Measurements from ENCODE around the gene METTL23.

The METTL23 gene

DNA sequence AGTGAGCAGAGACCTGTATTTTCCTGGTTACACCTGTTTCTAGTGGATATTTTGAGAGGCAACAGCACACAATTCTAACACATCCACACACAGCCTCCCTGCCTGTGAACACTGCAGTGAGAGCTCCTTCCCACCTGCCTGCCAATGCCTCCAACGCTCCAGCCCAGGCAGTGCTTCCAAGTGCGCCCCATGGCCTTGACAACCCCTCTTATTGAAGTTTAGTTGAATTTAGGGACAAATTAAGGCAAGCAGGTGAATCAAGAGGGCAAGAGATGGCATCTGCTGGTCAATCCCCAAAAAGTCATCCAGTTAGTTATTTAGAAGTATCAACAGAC is 11.2 kb upstream of the METTL23 start:
- H3K4me3 ChIP-seq (ENCODE audit: low read depth, low read length), result no peak overlapping the region
- TF ChIP-seq, protein P1, sequence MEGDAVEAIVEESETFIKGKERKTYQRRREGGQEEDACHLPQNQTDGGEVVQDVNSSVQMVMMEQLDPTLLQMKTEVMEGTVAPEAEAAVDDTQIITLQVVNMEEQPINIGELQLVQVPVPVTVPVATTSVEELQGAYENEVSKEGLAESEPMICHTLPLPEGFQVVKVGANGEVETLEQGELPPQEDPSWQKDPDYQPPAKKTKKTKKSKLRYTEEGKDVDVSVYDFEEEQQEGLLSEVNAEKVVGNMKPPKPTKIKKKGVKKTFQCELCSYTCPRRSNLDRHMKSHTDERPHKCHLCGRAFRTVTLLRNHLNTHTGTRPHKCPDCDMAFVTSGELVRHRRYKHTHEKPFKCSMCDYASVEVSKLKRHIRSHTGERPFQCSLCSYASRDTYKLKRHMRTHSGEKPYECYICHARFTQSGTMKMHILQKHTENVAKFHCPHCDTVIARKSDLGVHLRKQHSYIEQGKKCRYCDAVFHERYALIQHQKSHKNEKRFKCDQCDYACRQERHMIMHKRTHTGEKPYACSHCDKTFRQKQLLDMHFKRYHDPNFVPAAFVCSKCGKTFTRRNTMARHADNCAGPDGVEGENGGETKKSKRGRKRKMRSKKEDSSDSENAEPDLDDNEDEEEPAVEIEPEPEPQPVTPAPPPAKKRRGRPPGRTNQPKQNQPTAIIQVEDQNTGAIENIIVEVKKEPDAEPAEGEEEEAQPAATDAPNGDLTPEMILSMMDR (IDR thresholded peaks at IDR 0.05; ENCODE audit: low read depth, low read length), result no peak
- in situ Hi-C loops (cut with HindIII; ENCODE audit: low sequenced_read_pairs), result no loop called here
- no peak for DNase-seq (ENCODE audit: low read depth, low spot score)

DNA sequence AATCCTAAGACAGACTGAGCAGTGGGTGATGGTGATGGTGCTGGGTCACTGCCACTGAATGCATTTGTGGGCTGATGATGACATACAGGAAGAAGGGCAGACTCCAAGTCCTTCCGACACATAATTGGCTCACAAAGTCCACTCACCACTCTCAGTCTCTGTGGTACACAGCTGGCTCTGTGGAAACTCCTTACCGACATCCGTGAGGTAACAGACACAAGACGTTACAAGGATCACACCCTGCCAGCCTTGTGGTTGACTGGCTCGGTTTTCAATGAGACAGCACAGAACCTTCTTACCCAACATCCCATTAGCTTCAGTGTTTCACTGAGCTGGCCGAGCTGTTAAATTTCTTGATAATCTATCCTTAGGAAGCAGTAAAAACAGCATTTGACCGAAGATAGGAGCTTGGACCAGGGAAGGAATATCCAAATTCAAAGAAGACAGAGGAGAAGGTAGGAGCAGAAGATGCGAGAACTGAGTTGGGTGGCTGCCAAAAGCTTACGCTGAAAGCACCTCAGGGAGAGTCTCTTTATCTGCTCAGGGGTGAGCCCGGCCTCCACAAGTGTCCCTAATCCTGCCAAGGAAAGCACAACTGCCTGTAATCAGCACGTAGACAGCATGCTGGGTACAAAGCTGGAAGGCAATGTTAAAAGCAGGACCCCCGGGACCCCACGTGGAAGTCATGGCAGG is 10.3 kb upstream of the METTL23 start:
- TF ChIP-seq, protein P1 (IDR thresholded peaks at IDR 0.05; ENCODE audit: low read depth, low read length), result no peak
- H3K4me3 ChIP-seq (ENCODE audit: low read depth, low read length), result no peak overlapping the region
- peak; percentile 98 for DNase-seq (ENCODE audit: low read depth, low spot score)
- in situ Hi-C loops (cut with HindIII; ENCODE audit: low sequenced_read_pairs), result no loop called here

DNA sequence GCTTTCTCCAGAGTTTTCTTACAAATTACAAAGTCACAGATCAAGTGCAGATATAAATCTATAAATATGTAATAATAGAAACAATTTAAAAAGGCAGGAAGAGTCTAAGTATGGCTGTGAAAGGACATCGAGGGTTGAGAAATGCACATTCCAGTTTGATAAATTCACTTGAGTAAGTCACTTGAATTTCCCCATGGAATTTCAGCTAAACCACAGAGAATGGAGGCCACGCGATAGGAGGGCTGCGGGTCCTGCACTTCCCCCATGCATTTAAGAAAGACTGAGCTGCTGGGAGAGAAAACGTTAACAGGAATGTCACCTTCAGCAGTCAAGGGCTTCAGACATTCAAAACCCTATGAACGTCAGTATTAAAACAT is 9.8 kb upstream of the METTL23 start:
- no peak overlapping the region for H3K4me3 ChIP-seq (ENCODE audit: low read depth, low read length)
- TF ChIP-seq, protein P1 (IDR thresholded peaks at IDR 0.05; ENCODE audit: low read depth, low read length), result no peak
- peak; percentile 89 for DNase-seq (ENCODE audit: low read depth, low spot score)
- in situ Hi-C loops (cut with HindIII; ENCODE audit: low sequenced_read_pairs), result no loop called here

DNA sequence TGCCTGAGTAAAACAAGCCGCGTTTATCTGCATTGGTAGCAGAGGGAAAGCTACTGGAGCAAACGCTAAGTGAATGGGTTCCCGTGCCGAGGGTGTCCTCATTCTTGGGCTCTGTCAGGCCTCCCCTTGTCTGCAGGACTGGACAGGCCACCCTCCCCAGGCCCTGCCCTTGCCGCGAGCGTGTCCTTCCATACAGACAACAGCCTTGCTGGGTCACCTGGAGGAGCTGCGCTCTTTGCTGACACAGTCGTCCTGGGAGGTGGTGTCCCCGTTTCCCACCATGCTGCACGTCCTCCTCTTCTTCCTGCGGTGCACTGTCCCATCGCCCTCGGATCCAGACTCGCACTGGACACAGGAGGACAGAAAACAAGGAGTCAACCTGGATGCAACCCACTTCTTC is 8.1 kb upstream of the METTL23 start:
- TF ChIP-seq, protein P1 (IDR thresholded peaks at IDR 0.05; ENCODE audit: low read depth, low read length), result no peak
- in situ Hi-C loops (cut with HindIII; ENCODE audit: low sequenced_read_pairs), result no loop called here

DNA sequence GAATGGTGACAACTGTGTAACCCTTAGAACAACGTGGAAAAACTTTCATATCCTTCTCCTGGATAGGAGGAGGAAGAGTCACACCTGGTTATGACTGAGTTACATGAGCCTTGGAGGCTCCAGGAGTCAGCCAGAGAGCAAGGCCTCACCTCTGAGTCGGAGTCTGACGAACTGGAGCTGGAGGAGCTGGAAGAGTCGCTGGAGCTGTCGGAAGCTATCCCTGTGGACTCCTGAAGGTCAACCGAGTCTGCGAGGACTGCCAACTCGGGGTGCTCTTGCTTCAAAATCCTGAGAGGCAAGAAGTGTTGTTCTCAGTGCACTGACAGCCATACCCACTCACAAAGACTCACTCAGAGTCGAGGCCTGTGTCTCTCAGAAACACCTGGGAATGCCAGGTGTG is 6.4 kb upstream of the METTL23 start:
- TF ChIP-seq, protein P1 (IDR thresholded peaks at IDR 0.05; ENCODE audit: low read depth, low read length), result no peak
- in situ Hi-C loops (cut with HindIII; ENCODE audit: low sequenced_read_pairs), result no loop called here
- no peak overlapping the region for H3K4me3 ChIP-seq (ENCODE audit: low read depth, low read length)
- no peak for DNase-seq (ENCODE audit: low read depth, low spot score)

More for the DNA sequence above, 8.1 kb upstream of the METTL23 start:
- no peak overlapping the region for H3K4me3 ChIP-seq (ENCODE audit: low read depth, low read length)
- no peak for DNase-seq (ENCODE audit: low read depth, low spot score)

DNA sequence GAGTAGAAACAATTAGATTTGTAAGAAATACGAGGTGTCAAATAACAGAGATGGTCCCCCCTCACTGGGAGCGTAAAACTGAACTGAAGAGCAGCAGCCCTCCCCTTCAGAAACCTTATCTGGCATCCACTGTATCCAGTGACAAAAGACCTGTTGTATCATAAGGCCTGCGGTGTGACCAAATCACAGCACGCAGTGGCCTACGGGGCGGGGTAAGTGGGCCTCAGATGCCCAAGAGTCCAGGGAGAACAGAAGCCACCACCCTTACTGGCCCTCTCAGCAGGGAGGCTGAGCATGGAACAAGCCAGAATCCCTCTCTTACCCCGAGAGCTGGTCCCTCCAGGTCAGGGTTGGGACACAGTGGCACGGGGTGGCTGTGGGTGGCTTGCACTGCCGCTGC is 5.7 kb upstream of the METTL23 start:
- H3K4me3 ChIP-seq (ENCODE audit: low read depth, low read length), result no peak overlapping the region
- TF ChIP-seq, protein P1 (IDR thresholded peaks at IDR 0.05; ENCODE audit: low read depth, low read length), result no peak
- in situ Hi-C loops (cut with HindIII; ENCODE audit: low sequenced_read_pairs), result no loop called here
- DNase-seq (ENCODE audit: low read depth, low spot score), result no peak

Data from astrocyte of the spinal cord (primary cell).